Esophagus muscularis mucosa (tissue), 4 donors: ENCODE data around the gene BRAT1. TPM values are rescaled to one million over a fixed set of nuclear protein-coding genes. Genes with fewer than 3 reads are reported as not detected.
"Not testable (repeated sequence)": the region's sequence is repeated elsewhere in the genome, so short reads cannot be mapped to it uniquely, and the experiment has no call there.

ENCODE experiments used
- DNase-seq: peaks from one replicate; pipeline ENCODE4 v3.0.0-alpha.2; 2017; ENCODE audit errors: extremely low spot score
- H3K27ac ChIP-seq, 4 donors: fragments of 200-600 bp; sonication (generic); replicated peaks in 1 of 4; 1 replicate in 3 of 4; 2 replicates in 1 of 4; pipeline ENCODE4 v1.5.1; 2016 to 2019; ENCODE audit warnings: mild to moderate bottlenecking in 1 of 4
- H3K27me3 ChIP-seq, 4 donors: fragments of 200-600 bp; sonication (generic); one replicate each; pipeline versions ENCODE4 v1.5.1 to v1.6.0; 2016 to 2019
- H3K36me3 ChIP-seq, 4 donors: fragments of 200-600 bp; sonication (generic); one replicate each; pipeline ENCODE4 v1.5.1; 2016 to 2019
- H3K4me1 ChIP-seq, 4 donors: fragments of 200-600 bp; sonication (generic); one replicate each; pipeline ENCODE4 v1.5.1; 2016 to 2019
- H3K4me3 ChIP-seq, 4 donors: fragments of 200-600 bp; sonication (generic); 1 replicate in 2 of 4; 2 replicates in 2 of 4; pipeline ENCODE4 v1.5.1; 2016 to 2019; ENCODE audit warnings: mild to moderate bottlenecking in 4 of 4, moderate library complexity in 1 of 4
- H3K9me3 ChIP-seq, 4 donors: fragments of 200-600 bp; sonication (generic); 1 replicate in 3 of 4; 2 replicates in 1 of 4; pipeline ENCODE4 v1.5.1; 2016 to 2019
- EP300 ChIP-seq: sonication (generic); formaldehyde crosslinking; IDR thresholded peaks from one replicate; pipeline ENCODE4 v1.6.1; 2017; ENCODE audit warnings: antibody characterized with exemption
- POLR2A ChIP-seq: fragments of 450-650 bp; IDR thresholded peaks from one replicate; pipeline ENCODE4 v1.6.1; 2017; ENCODE audit warnings: antibody characterized with exemption, moderate library complexity, mild to moderate bottlenecking, low read depth
- POLR2AphosphoS5 ChIP-seq, 2 donors: sonication (generic); formaldehyde crosslinking; IDR thresholded peaks; one replicate each; pipeline ENCODE4 v1.6.1; 2017; ENCODE audit warnings: antibody characterized with exemption in 2 of 2
- WGBS: methylation state at CpG from one replicate; pipeline ENCODE4 v1.1.5; 2018; 5-methylcytosine and 5-hydroxymethylcytosine counted together
- intact Hi-C: fragments of 100-400 bp; cut with DNase I; formaldehyde crosslinking; loops from one replicate; pipeline ENCODE4 v1.15.1; 2023
- total RNA-seq, 4 donors: library from RNA; depleted of rRNA; stranded (reverse); fragments of >200 nt; gene quantifications; one replicate each; pipeline versions ENCODE4 v1.1.0 to v1.2.1, GENCODE V29; 2016
- TF ChIP-seq, protein P1 (sequence below), 3 experiments: fragments of 200-600 bp in 2 of 3; fragments of 450-650 bp in 1 of 3; sonication (generic) in 2 of 3; IDR thresholded peaks; one replicate each; pipeline ENCODE4 v1.5.1; 2017 to 2019; ENCODE audit warnings: antibody characterized with exemption in 3 of 3, mild to moderate bottlenecking in 2 of 3, moderate library complexity in 1 of 3

The BRAT1 gene
- total RNA-seq, 4 donors from 2014 or later, result 22.0 to 43.8 (median 32.7) TPM

DNA sequence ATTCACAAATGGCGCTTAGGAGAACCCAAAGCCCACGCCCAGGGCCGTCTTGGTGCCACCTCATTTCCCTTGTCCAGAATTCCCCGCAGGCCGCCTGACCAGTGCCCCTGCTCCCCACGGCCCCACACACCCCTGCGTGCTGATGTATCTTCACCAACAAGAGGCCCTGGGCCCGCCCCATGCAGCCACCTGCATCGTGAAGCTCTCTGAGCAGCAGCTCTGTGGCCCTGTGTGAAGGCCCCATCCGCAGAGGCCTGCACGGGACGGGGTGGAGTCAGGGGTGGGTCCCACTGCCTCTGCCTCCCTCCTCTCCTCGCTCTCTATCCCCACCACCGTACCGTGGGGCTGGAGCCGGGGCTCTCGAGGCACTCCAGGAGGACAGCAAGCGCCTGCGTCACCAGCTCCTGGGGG, 14.7 kb downstream of the BRAT1 start:
- intact Hi-C loops, result no loop called here
- H3K36me3 ChIP-seq, result peaks cover 49 to 84% (median 76%) of the 10 kb centered on the region in 4 donors
- H3K9me3 ChIP-seq, result no peaks in the 10 kb centered on the region
- WGBS, result 90% methylated on average over 2 of the region's 19 CpGs
- H3K27me3 ChIP-seq, result no peaks in the 10 kb centered on the region
- TF ChIP-seq POLR2AphosphoS5 (IDR thresholded peaks at IDR 0.05) (no peak), EP300 (no peak), POLR2A (no peak)
- TF ChIP-seq, protein P1, sequence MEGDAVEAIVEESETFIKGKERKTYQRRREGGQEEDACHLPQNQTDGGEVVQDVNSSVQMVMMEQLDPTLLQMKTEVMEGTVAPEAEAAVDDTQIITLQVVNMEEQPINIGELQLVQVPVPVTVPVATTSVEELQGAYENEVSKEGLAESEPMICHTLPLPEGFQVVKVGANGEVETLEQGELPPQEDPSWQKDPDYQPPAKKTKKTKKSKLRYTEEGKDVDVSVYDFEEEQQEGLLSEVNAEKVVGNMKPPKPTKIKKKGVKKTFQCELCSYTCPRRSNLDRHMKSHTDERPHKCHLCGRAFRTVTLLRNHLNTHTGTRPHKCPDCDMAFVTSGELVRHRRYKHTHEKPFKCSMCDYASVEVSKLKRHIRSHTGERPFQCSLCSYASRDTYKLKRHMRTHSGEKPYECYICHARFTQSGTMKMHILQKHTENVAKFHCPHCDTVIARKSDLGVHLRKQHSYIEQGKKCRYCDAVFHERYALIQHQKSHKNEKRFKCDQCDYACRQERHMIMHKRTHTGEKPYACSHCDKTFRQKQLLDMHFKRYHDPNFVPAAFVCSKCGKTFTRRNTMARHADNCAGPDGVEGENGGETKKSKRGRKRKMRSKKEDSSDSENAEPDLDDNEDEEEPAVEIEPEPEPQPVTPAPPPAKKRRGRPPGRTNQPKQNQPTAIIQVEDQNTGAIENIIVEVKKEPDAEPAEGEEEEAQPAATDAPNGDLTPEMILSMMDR (IDR thresholded peaks at IDR 0.05), result no peak
- DNase-seq, result no peak
- H3K27ac ChIP-seq, result no peak overlapping the region
- no peaks in the 10 kb centered on the region for H3K4me1 ChIP-seq
- H3K4me3 ChIP-seq, result no peak overlapping the region

DNA sequence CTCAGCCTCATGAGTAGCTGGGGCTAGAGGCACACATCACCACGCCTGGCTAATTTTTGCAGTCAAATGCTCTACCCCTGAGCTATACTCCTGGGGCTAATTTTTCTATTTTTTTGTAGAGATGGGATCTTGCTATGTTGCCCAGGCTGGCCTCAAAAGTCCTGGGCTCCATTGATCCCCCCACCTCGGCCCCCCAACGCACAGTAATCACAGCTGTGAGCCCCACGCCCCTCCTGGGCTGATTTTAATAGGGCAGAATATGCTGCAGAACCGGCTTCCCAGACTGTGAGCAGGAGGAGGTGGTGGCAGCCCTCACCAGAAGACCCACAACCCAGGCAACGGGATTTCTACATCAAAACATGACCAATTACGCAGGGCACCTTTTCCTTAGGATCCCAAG, 15.2 kb downstream of the BRAT1 start:
- intact Hi-C loops, result no loop called here
- WGBS, result 91% methylated on average over 6 of the region's 7 CpGs
- H3K36me3 ChIP-seq, result peaks cover 46 to 79% (median 72%) of the 10 kb centered on the region in 4 donors

DNA sequence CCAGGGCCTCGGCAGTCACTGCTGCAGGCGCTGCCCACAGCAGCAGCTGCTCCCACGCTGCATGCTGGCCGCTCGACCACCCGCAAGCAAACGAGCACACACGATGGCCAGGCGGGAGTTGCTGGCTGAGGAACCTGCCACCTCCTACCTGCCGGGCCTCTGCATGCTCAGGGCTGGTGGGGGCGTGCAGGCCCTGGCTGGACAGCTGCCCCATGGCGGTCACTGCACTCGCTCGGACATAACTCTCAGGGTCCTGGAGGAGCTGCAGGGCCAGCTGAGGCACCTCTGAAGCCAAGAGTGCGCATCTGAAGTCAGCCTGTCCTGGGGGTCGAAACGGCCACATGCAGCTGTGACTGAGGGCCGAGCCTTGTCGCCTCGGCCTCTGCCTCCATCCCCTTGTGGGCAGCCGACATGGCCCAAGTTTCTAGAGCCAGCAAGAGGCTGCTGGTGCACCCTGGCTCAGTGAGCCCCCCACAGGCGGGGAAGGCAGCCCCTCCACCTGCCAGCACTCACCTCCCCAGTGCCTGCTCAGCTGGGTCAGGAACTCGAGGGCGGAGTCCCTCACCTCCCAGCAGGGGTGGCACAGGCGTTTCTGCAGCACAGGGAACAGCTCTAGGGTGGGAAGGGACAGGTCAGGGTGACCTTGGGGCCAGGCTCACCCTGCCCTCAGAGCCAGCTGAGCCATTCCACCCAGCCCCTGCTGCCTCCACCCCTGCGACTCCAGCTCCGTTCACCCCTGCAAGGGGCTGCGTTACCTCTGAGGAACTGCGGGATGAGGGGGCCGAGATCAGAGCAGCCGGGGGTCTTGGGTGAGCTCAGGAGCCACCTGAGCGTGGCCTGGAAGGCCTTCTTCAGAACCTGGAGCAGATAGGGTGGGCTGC, 16.1 kb downstream of the BRAT1 start:
- H3K9me3 ChIP-seq, result no peaks in the 10 kb centered on the region
- H3K4me1 ChIP-seq, result peaks cover 0 to 4% (median 0%) of the 10 kb centered on the region in 4 donors
- no peak overlapping the region for H3K4me3 ChIP-seq
- DNase-seq, result no peak
- no peak for TF ChIP-seq EP300
- no peak for TF ChIP-seq POLR2AphosphoS5 (IDR thresholded peaks at IDR 0.05)
- no peak for TF ChIP-seq POLR2A
- TF ChIP-seq, protein P1 (IDR thresholded peaks at IDR 0.05), result no peak
- no peak overlapping the region for H3K27ac ChIP-seq
- WGBS, result 90% methylated on average over 27 of the region's 32 CpGs
- H3K27me3 ChIP-seq, result no peaks in the 10 kb centered on the region
- H3K36me3 ChIP-seq, result peaks cover 46 to 71% (median 64%) of the 10 kb centered on the region in 4 donors
- intact Hi-C loops, result no loop called here

More for the DNA sequence above, 15.2 kb downstream of the BRAT1 start:
- peaks cover 0 to 3% (median 0%) of the 10 kb centered on the region in 4 donors for H3K4me1 ChIP-seq
- H3K27ac ChIP-seq, result no peak overlapping the region
- H3K27me3 ChIP-seq, result no peaks in the 10 kb centered on the region
- no peak for DNase-seq
- no peaks in the 10 kb centered on the region for H3K9me3 ChIP-seq
- no peak overlapping the region for H3K4me3 ChIP-seq
- no peak for TF ChIP-seq EP300
- no peak for TF ChIP-seq POLR2AphosphoS5 (IDR thresholded peaks at IDR 0.05)
- TF ChIP-seq, protein P1 (IDR thresholded peaks at IDR 0.05), result no peak
- no peak for TF ChIP-seq POLR2A

DNA sequence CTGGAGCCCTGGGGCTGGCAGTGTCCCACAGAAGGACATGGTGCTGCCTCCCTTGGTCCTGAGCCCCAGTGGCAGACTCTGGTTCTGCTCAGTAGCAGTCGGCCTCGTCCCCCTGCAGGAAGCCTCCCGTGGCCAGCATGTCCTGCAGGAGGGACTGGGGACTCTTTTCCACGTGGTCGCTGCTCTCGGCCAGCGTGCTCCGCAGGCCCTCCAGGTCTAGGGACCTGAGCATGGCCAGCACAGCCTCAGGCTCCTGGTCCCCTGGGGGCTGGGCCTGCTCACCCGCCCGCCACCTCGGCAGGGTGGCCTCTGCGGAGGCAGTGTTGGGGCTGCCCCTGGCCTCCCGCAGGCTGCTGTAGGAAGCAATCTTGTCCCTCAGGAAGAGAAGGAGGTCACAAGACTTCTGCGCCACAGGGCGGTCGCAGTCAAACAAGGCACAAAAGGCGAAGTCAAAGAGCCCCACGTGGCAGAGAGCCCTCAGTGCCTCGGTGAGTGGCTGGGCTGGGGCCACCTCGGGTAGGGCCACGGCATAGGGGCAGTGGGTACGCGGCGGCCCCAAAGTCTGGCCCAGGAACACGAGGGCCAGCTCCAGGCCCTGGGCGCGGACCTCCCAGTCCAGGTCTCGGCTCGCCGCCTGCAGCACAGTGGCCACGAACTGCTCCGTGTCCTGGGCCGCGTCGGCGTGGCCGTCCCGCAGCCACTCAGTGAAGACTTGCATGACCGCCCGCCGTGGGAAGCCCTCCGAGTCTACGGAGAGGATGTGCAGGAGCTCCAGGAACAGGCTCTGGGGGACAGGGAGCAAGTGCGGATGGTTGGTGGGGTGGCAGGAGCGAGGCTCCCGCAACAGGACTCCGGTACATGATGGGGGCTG, 17.1 kb downstream of the BRAT1 start:
- Histone ChIP-seq H3K9me3 (no peaks in the 10 kb centered on the region), H3K4me1 (peaks cover 0 to 4% (median 0%) of the 10 kb centered on the region in 4 donors), H3K36me3 (peaks cover 38 to 60% (median 55%) of the 10 kb centered on the region in 4 donors), H3K4me3 (no peak overlapping the region), H3K27me3 (no peaks in the 10 kb centered on the region), H3K27ac (no peak overlapping the region)
- TF ChIP-seq EP300 (no peak), POLR2AphosphoS5 (IDR thresholded peaks at IDR 0.05) (no peak), POLR2A (no peak)
- TF ChIP-seq, protein P1 (IDR thresholded peaks at IDR 0.05), result no peak
- intact Hi-C loops, result no loop called here
- WGBS, result 86% methylated on average over 21 of the region's 47 CpGs
- DNase-seq, result no peak

DNA sequence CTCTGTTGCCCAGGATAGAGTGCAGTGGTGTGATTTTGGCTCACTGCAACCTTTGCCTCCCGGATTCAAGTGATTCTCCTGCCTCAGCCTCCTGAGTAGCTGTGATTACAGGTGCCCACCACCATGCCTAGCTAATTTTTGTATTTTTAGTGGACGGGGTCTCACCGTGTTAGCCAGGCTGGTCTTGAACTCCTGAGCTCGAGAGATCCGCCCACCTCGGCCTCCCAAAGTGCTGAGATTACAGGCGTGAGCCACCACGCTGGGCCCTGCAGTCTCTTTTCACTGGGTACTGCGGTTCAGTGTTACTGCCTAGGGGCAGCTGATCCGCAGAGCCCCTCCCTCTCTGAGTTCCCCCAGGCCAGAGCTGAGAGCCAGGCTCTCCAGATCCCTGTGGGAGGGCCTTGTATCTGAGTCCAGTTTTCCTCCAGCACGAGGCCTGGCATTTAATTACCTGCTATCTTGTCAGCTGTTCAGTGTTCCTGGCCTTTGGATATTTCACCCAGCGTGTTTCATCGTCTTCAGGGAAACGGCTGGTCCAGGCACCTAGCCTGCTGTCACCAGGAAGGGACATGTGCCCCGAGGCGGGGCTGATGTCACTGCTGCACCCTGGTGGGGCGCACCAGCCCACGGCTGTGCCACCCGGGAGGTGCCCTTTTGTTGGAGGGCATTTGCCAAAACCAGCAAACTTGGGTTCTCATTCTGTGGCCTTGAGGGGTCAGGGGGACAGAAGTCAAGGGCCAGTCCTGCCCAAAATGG, 19.3 kb downstream of the BRAT1 start:
- H3K9me3 ChIP-seq, H3K27ac ChIP-seq, H3K27me3 ChIP-seq, intact Hi-C loops, H3K4me3 ChIP-seq, DNase-seq, H3K4me1 ChIP-seq: not testable (repeated sequence)
- WGBS, result 87% methylated on average over 3 of the region's 19 CpGs
- peaks cover 22 to 38% (median 33%) of the 10 kb centered on the region in 4 donors for H3K36me3 ChIP-seq

DNA sequence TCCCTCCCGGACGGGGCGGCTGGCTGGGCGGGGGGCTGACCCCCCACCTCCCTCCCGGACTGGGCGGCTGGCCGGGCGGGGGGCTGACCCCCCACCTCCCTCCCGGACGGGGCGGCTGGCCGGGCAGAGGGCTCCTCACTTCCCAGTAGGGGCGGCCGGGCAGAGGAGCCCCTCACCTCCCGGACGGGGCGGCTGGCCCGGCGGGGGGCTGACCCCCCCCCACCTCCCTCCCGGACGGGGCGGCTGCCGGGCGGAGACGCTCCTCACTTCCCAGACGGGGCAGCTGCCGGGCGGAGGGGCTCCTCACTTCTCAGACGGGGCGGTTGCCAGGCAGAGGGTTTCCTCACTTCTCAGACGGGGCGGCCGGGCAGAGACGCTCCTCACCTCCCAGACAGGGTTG, 21.1 kb downstream of the BRAT1 start:
- Histone ChIP-seq H3K4me1 (peaks cover 20 to 28% (median 25%) of the 10 kb centered on the region in 4 donors), H3K36me3 (peaks cover 14 to 20% (median 15%) of the 10 kb centered on the region in 4 donors), H3K27me3 (peaks cover 0 to 26% (median 0%) of the 10 kb centered on the region in 4 donors)
- H3K27ac ChIP-seq, H3K4me3 ChIP-seq, H3K9me3 ChIP-seq, DNase-seq, intact Hi-C loops: not testable (repeated sequence)
- WGBS, result no CpG with 5 or more reads among the region's 34 CpGs
